Fibroblast of skin of right biceps (primary cell): ENCODE measurements around the gene INHBB.
A peak's percentile ranks its signal among the peaks of the same experiment; 100 is the strongest.

Experiments used
- DNase-seq: peaks from one replicate; pipeline ENCODE4 v3.0.0-alpha.2; 2013

The INHBB gene

GRCh38 chr2:120343433-120344105 lies 2.4 kb upstream of the INHBB start:
- DNase-seq: peak; percentile 80

GRCh38 chr2:120344214-120344975 lies 1.5 kb upstream of the INHBB start:
- no peak for DNase-seq

- DNase-seq: no peak
Observed at GRCh38 chr2:120344976-120345581, 857 bp upstream of the INHBB start.

- no peak for DNase-seq
Observed at GRCh38 chr2:120345608-120346007, 328 bp upstream of the INHBB start.

- no peak for DNase-seq
Observed at GRCh38 chr2:120346667-120347358, 877 bp downstream of the INHBB start.

GRCh38 chr2:120347396-120348060 lies 1.6 kb downstream of the INHBB start:
- DNase-seq: no peak

- no peak for DNase-seq
Observed at GRCh38 chr2:120348134-120348736, 2.3 kb downstream of the INHBB start.

- DNase-seq: peak; percentile 36
Observed at GRCh38 chr2:120348737-120349439, 3.0 kb downstream of the INHBB start.

GRCh38 chr2:120349440-120349921 lies 3.5 kb downstream of the INHBB start:
- DNase-seq: no peak

GRCh38 chr2:120350080-120350479 lies 4.1 kb downstream of the INHBB start:
- no peak for DNase-seq

- no peak for DNase-seq
Observed at GRCh38 chr2:120350801-120351320, 4.9 kb downstream of the INHBB start.

GRCh38 chr2:120352696-120353590 lies 7.0 kb downstream of the INHBB start:
- DNase-seq: no peak

- DNase-seq: no peak
Observed at GRCh38 chr2:120353591-120353898, 7.6 kb downstream of the INHBB start.

- no peak for DNase-seq
Observed at GRCh38 chr2:120353931-120354330, 8.0 kb downstream of the INHBB start.

- DNase-seq: no peak
Observed at GRCh38 chr2:120354467-120354866, 8.5 kb downstream of the INHBB start.

GRCh38 chr2:120354935-120355779 lies 9.2 kb downstream of the INHBB start:
- no peak for DNase-seq

- DNase-seq: no peak
Observed at GRCh38 chr2:120355780-120356266, 9.9 kb downstream of the INHBB start.

- DNase-seq: no peak
Observed at GRCh38 chr2:120357768-120358167, 11.8 kb downstream of the INHBB start.

GRCh38 chr2:120358734-120359465 lies 13.0 kb downstream of the INHBB start:
- no peak for DNase-seq
